ENCODE measurements around the gene C10orf95. TPM values are rescaled to one million over a fixed set of nuclear protein-coding genes. Genes with fewer than 3 reads are reported as not detected.

C10orf95 gene
- total and polyA plus RNA-seq, 2 donors (not counting 3 experiments of a cell fraction or from before 2014, with no cell fraction given): 0.08 TPM; not detected in 1

GRCh38 chr10:102421507-102421756 lies 29.9 kb downstream of the C10orf95 start:
- Histone ChIP-seq H3K4me1 (ENCODE audit: control insufficient read depth, extremely low read depth, insufficient read depth, low read length) (peaks cover 20% of the 10 kb centered on the region), H3K36me3 (ENCODE audit: control insufficient read depth in 2 of 2, extremely low read depth in 1 of 2, insufficient read depth in 2 of 2, low read length in 2 of 2) (peaks cover 0 to 9% of the 10 kb centered on the region in 2 experiments), H3K9ac (replicated peaks; ENCODE audit: extremely low read depth, insufficient read depth, low read length) (peak overlapping the region; percentile 19), H3K9me3 (replicated peaks; ENCODE audit: control insufficient read depth, insufficient read depth, low read length) (no peaks in the 10 kb centered on the region), H3K4me3 (replicated peaks in 1 of 3; ENCODE audit: insufficient read depth in 1 of 3, low read depth in 1 of 3, low read length in 3 of 3) (peak overlapping the region; percentile 64 to 73 (median 70)), H3K79me2 (ENCODE audit: control insufficient read depth, insufficient read depth, low read length) (no peaks in the 10 kb centered on the region), H3K4me2 (ENCODE audit: insufficient read depth, low read length) (peak overlapping the region; percentile 67), H4K20me1 (replicated peaks; ENCODE audit: control insufficient read depth, extremely low read depth, insufficient read depth, low read length) (no peaks in the 10 kb centered on the region), H3K9me1 (replicated peaks; ENCODE audit: control insufficient read depth, extremely low read depth, insufficient read depth, low read length) (no peaks in the 10 kb centered on the region), H3K27ac (ENCODE audit: insufficient read depth, low read depth, low read length) (no peak overlapping the region), H2AFZ (ENCODE audit: low read depth, low read length) (peak overlapping the region; percentile 60), H3K27me3 (ENCODE audit: control insufficient read depth in 2 of 2, insufficient read depth in 2 of 2, low read length in 2 of 2) (peaks cover 3 to 7% of the 10 kb centered on the region in 2 experiments)
- peak; percentile 33 for DNase-seq (ENCODE audit: low read depth, low spot score)
- CTCF ChIA-PET: interaction anchor here (0.7 to 6.5 kb wide), 18 partner anchors 8 to 252 kb away, joined by 3 to 74 read pairs (median 12); partner anchors contain the start of genes C10orf95, CUEDC2, ELOVL3 and NFKB2
- intact Hi-C loops (cut with micrococcal nuclease) (loop anchor here (1.0 to 5.0 kb wide), 4 partner anchors 29 to 226 kb away; partner anchors contain the start of genes ACTR1A and SUFU), dilution Hi-C loops (cut with MboI; ENCODE audit: extremely low pct_ligation_motif_present, low sequenced_read_pairs) (no loop called here)
- BruUV-seq (replicated peaks): TSS peak; percentile 44
- POLR2A ChIA-PET: no interaction called here
- no peak for FAIRE-seq
- TF ChIP-seq POLR2AphosphoS5 (IDR thresholded peaks at IDR 0.05; ENCODE audit: insufficient read depth, low read depth, low read length): no peak
- no peak for TF ChIP-seq FOS (IDR thresholded peaks at IDR 0.05; ENCODE audit: borderline replicate concordance, insufficient read depth, low read length)
- TF ChIP-seq MYC (IDR thresholded peaks at IDR 0.05; ENCODE audit: low read depth, low read length): no peak
- no peak for TF ChIP-seq JUN (IDR thresholded peaks at IDR 0.05; ENCODE audit: borderline replicate concordance, insufficient read depth, insufficient read length, low read depth)
- no peak for TF ChIP-seq POLR2A (IDR thresholded peaks at IDR 0.05; ENCODE audit: low read depth, low read length)
- TF ChIP-seq MAX (IDR thresholded peaks at IDR 0.05; ENCODE audit: insufficient read depth, insufficient read length): no peak
- no peak for TF ChIP-seq GATA2 (IDR thresholded peaks at IDR 0.05; ENCODE audit: insufficient read depth, insufficient read length, low read depth, low read length)
